Brain microvascular endothelial cell (primary cell): ENCODE data around the gene MAP7D2.
A peak's percentile ranks its signal among the peaks of the same experiment; 100 is the strongest.

ENCODE experiments used
- DNase-seq: peaks from one replicate; pipeline ENCODE4 v3.0.0-alpha.2; 2020
- H3K27ac ChIP-seq: fragments of 250-450 bp; sonication (Bioruptor Pico); 2 replicates; pipeline ENCODE4 v1.5.1; 2020; ENCODE audit warnings: mild to moderate bottlenecking, moderate library complexity
- H3K27me3 ChIP-seq: fragments of 250-450 bp; sonication (Bioruptor Pico); replicated peaks from 2 replicates; pipeline ENCODE4 v1.5.1; 2020; ENCODE audit warnings: mild to moderate bottlenecking
- H3K36me3 ChIP-seq: fragments of 250-450 bp; sonication (Bioruptor Pico); replicated peaks from 2 replicates; pipeline ENCODE4 v1.5.1; 2020; ENCODE audit warnings: mild to moderate bottlenecking
- H3K4me3 ChIP-seq: 2 replicates; pipeline ENCODE4 v1.5.1; 2011; ENCODE audit warnings: low read depth, mild to moderate bottlenecking, control low read depth, low read length, moderate library complexity
- CTCF ChIP-seq: IDR thresholded peaks from 2 replicates; pipeline ENCODE4 v1.5.1; 2011; ENCODE audit warnings: low read depth, mild to moderate bottlenecking, moderate library complexity, low read length, control low read depth, inconsistent platforms; ENCODE audit errors: missing control alignments
- in situ Hi-C: cut with HindIII; loops from 2 replicates; pipeline ENCODE4 v1.10.0; 2017; ENCODE audit warnings: low sequenced_read_pairs, low pct_ligation_motif_present

MAP7D2 gene

GRCh38 chrX:19958552-19959486 is 157.9 kb downstream of the MAP7D2 start:
- Histone ChIP-seq H3K27me3 (no peaks in the 10 kb centered on the region), H3K36me3 (no peaks in the 10 kb centered on the region), H3K27ac (no peak overlapping the region), H3K4me3 (no peak overlapping the region)
- TF ChIP-seq CTCF, result no peak
- in situ Hi-C loops, result no loop called here
- DNase-seq, result peak; percentile 2

GRCh38 chrX:19956923-19957322 is 159.8 kb downstream of the MAP7D2 start:
- Histone ChIP-seq H3K27ac (no peak overlapping the region), H3K4me3 (no peak overlapping the region), H3K27me3 (no peaks in the 10 kb centered on the region), H3K36me3 (no peaks in the 10 kb centered on the region)
- in situ Hi-C loops, result no loop called here
- DNase-seq, result no peak
- no peak for TF ChIP-seq CTCF
